Mesenchymal stem cell (in vitro differentiated cells and primary cell): Measurements from ENCODE around the gene FBP2.

Source experiments
- DNase-seq: peaks from one replicate; pipeline ENCODE4 v3.0.0-alpha.2; 2013
- H2AFZ ChIP-seq: one replicate; pipeline ENCODE4 v1.6.1; 2013; ENCODE audit warnings: low read depth, mild to moderate bottlenecking, control low read depth, inconsistent platforms, low read length, moderate library complexity
- H2AK5ac ChIP-seq: 2 replicates; pipeline ENCODE4 v1.6.1; 2013; ENCODE audit warnings: low read length, moderate library complexity, mild to moderate bottlenecking, inconsistent platforms; ENCODE audit not compliant: severe bottlenecking
- H2BK120ac ChIP-seq: one replicate; pipeline ENCODE4 v1.6.1; 2013; ENCODE audit warnings: low read depth, mild to moderate bottlenecking, inconsistent platforms, low read length, moderate library complexity
- H2BK12ac ChIP-seq, 2 experiments: one replicate each; pipeline ENCODE4 v1.6.1; 2013; ENCODE audit warnings: inconsistent platforms in 2 of 2, low read length in 2 of 2, mild to moderate bottlenecking in 2 of 2, moderate library complexity in 2 of 2, control low read depth in 1 of 2
- H2BK15ac ChIP-seq: one replicate; pipeline ENCODE4 v1.6.1; 2013; ENCODE audit warnings: mild to moderate bottlenecking, low read depth, inconsistent platforms; ENCODE audit not compliant: poor library complexity, severe bottlenecking
- H2BK5ac ChIP-seq: 2 replicates; pipeline ENCODE4 v1.6.1; 2013; ENCODE audit warnings: low read depth, mild to moderate bottlenecking, low read length, control low read depth, inconsistent platforms; ENCODE audit not compliant: poor library complexity, severe bottlenecking
- H3K14ac ChIP-seq, 2 experiments: one replicate each; pipeline ENCODE4 v1.6.1; 2013; ENCODE audit warnings: inconsistent platforms in 2 of 2, low read length in 2 of 2, control low read depth in 1 of 2, mild to moderate bottlenecking in 1 of 2, moderate library complexity in 1 of 2
- H3K18ac ChIP-seq, 2 experiments: one replicate each; pipeline ENCODE4 v1.6.1; 2013; ENCODE audit warnings: inconsistent platforms in 2 of 2, low read length in 2 of 2, control low read depth in 1 of 2, low read depth in 1 of 2, mild to moderate bottlenecking in 1 of 2
- H3K23ac ChIP-seq, 2 experiments: one replicate each; pipeline ENCODE4 v1.6.1; 2013; ENCODE audit warnings: inconsistent platforms in 2 of 2, low read length in 2 of 2, mild to moderate bottlenecking in 2 of 2, moderate library complexity in 2 of 2, control low read depth in 1 of 2
- H3K27ac ChIP-seq: 2 replicates; pipeline ENCODE4 v1.5.1; 2013; ENCODE audit warnings: mild to moderate bottlenecking, moderate library complexity, low read length, control low read depth, inconsistent platforms; ENCODE audit not compliant: poor library complexity, severe bottlenecking
- H3K27me3 ChIP-seq, 2 experiments: 2 replicates each; pipeline versions ENCODE4 v1.6.1 to v1.7.0; 2013; ENCODE audit warnings: low read length in 2 of 2, mild to moderate bottlenecking in 2 of 2, moderate library complexity in 2 of 2, control low read depth in 1 of 2, inconsistent platforms in 1 of 2; ENCODE audit not compliant: control insufficient read depth in 1 of 2, insufficient read depth in 1 of 2
- H3K36me3 ChIP-seq, 2 experiments: 2 replicates each; pipeline versions ENCODE4 v1.6.1 to v1.7.0; 2013; ENCODE audit warnings: low read length in 2 of 2, control low read depth in 1 of 2, inconsistent platforms in 1 of 2, low read depth in 1 of 2, mild to moderate bottlenecking in 1 of 2; ENCODE audit not compliant: insufficient read depth in 2 of 2, control insufficient read depth in 1 of 2
- H3K4ac ChIP-seq, 2 experiments: one replicate each; pipeline ENCODE4 v1.6.1; 2013; ENCODE audit warnings: inconsistent platforms in 2 of 2, low read length in 2 of 2, mild to moderate bottlenecking in 2 of 2, moderate library complexity in 2 of 2, control low read depth in 1 of 2, low read depth in 1 of 2
- H3K4me1 ChIP-seq: 2 replicates; pipeline ENCODE4 v1.6.1; 2013; ENCODE audit warnings: low read depth, low read length, control low read depth; ENCODE audit not compliant: control insufficient read depth, insufficient read depth
- H3K4me2 ChIP-seq: 2 replicates; pipeline ENCODE4 v1.6.1; 2013; ENCODE audit warnings: low read length, mild to moderate bottlenecking, inconsistent platforms; ENCODE audit not compliant: poor library complexity, severe bottlenecking
- H3K4me3 ChIP-seq, 2 experiments: 2 replicates each; pipeline versions ENCODE4 v1.5.1 to v1.7.0; 2013; ENCODE audit warnings: low read length in 2 of 2, mild to moderate bottlenecking in 2 of 2, control low read depth in 1 of 2, low read depth in 1 of 2; ENCODE audit not compliant: insufficient read depth in 1 of 2
- H3K79me1 ChIP-seq: replicated peaks from 2 replicates; pipeline ENCODE4 v1.6.1; 2013; ENCODE audit warnings: mild to moderate bottlenecking, control low read depth, low read length, inconsistent platforms; ENCODE audit not compliant: poor library complexity, severe bottlenecking
- H3K9ac ChIP-seq: 2 replicates; pipeline ENCODE4 v1.7.0; 2013; ENCODE audit warnings: mild to moderate bottlenecking, low read length, moderate library complexity
- H3K9me3 ChIP-seq: 2 replicates; pipeline ENCODE4 v1.7.0; 2013; ENCODE audit warnings: mild to moderate bottlenecking, low read length; ENCODE audit not compliant: control insufficient read depth
- H4K8ac ChIP-seq: one replicate; pipeline ENCODE4 v1.6.1; 2013; ENCODE audit warnings: inconsistent platforms, mild to moderate bottlenecking, low read length, moderate library complexity
- H4K91ac ChIP-seq: one replicate; pipeline ENCODE4 v1.6.1; 2013; ENCODE audit warnings: mild to moderate bottlenecking, low read length, inconsistent platforms
- WGBS: methylation state at CpG from one replicate; pipeline ENCODE4 v1.1.7; 2013; ENCODE audit warnings: mixed read lengths; 5-methylcytosine and 5-hydroxymethylcytosine counted together

FBP2 gene

DNA sequence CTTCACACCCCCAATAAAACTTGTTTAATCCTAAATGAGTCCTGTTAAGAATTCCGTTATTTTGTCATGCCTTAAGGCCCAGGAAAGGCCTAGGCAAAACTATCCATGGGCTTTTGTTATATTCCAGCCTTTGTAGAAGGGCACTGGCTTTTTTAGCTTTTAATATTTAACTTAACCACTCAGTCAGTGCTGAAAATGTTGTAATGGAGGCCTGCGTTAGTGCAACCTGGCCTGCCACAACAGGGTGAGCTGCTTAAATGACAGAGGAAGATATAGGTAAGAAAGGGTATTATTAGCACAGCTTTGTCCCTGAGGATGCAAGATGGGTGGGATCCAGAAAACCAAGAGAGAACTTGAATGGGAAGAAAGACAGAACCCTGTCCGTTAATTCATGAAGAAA lies 78.9 kb downstream of the FBP2 start:
- Histone ChIP-seq H3K9me3 (no peaks in the 10 kb centered on the region), H3K27me3 (no peaks in the 10 kb centered on the region), H3K4me3 (no peak overlapping the region), H4K8ac (no peak overlapping the region), H3K4ac (no peak overlapping the region), H2AK5ac (no peak overlapping the region), H2BK12ac (no peak overlapping the region), H3K9ac (no peak overlapping the region), H3K14ac (no peak overlapping the region), H3K4me2 (no peak overlapping the region), H3K23ac (no peak overlapping the region), H3K4me1 (no peaks in the 10 kb centered on the region), H4K91ac (no peak overlapping the region), H2BK5ac (no peak overlapping the region), H2BK15ac (no peak overlapping the region), H3K27ac (no peak overlapping the region), H3K36me3 (no peaks in the 10 kb centered on the region), H2BK120ac (no peak overlapping the region), H2AFZ (no peak overlapping the region), H3K18ac (no peak overlapping the region), H3K79me1 (no peaks in the 10 kb centered on the region)
- WGBS, result 97% methylated on average over 3 of the region's 3 CpGs
- no peak for DNase-seq

DNA sequence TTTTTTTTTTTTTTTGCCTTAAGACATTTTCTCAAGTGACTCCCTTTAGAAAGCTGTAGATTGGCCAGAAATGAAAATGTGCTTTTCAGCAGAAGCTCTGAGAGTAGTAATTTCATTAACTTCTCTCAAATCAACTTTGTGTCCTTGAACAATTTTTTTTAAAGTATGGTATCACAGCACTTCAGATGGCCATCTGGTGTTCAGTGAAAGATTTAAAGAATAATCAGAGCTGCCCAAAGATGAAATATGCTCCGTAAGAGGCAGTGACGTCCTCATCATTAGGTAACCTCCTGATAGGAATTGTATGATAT lies 81.7 kb downstream of the FBP2 start:
- Histone ChIP-seq H4K91ac (no peak overlapping the region), H4K8ac (no peak overlapping the region), H2BK12ac (no peak overlapping the region), H2AK5ac (no peak overlapping the region), H3K27me3 (no peaks in the 10 kb centered on the region), H3K27ac (no peak overlapping the region), H3K9me3 (no peaks in the 10 kb centered on the region), H3K4me1 (no peaks in the 10 kb centered on the region), H2AFZ (no peak overlapping the region), H2BK5ac (no peak overlapping the region), H3K4me2 (no peak overlapping the region), H2BK120ac (no peak overlapping the region), H3K14ac (no peak overlapping the region), H3K4ac (no peak overlapping the region), H3K36me3 (no peaks in the 10 kb centered on the region), H3K9ac (no peak overlapping the region), H3K23ac (no peak overlapping the region), H2BK15ac (no peak overlapping the region), H3K79me1 (no peaks in the 10 kb centered on the region), H3K4me3 (no peak overlapping the region), H3K18ac (no peak overlapping the region)
- WGBS, result 87% methylated on average over 2 of the region's 2 CpGs
- no peak for DNase-seq

DNA sequence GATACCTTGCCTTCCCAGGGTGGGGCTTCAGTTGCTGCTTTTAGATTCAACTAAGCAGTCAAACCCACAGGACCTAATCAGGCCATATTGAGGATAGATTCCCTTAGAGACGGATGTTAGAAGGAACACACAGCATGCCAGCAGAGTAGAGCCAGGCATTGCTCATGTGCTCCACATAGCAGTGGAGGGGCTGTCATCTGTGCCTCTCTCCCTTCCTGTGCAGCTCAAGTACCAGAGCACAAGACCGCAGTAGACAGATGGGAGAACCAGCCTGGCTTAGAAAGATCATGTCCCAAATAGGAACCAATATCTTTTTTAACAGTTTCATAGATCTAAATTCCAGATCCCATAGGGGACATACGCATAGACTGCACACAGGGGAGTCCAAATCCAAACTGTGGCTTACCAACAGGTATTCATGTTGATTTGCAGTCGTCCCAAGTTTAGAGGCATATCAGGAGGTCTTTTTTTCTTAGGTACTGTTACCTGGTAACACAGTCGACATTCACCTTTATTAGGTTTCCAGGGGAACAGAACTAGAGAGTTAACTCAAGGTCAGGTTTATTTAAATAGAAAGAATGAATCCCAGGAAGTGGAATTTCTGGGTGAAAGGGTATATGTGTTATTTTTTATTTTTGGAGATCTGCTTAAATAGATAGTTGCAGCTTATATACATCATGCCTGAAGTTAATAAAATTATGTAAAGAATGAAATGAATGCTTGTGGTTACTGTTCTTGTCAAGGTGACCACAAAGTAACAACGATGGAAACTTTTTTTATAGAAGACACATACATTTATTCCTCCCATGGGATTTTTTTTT lies 82.3 kb downstream of the FBP2 start:
- no peak overlapping the region for H3K23ac ChIP-seq
- 92% methylated on average over 5 of the region's 6 CpGs for WGBS
- H2AFZ ChIP-seq, result no peak overlapping the region
- H3K4me2 ChIP-seq, result no peak overlapping the region
- no peaks in the 10 kb centered on the region for H3K79me1 ChIP-seq
- H3K36me3 ChIP-seq, result no peaks in the 10 kb centered on the region
- no peak overlapping the region for H3K27ac ChIP-seq
- no peak overlapping the region for H2BK12ac ChIP-seq
- H2BK120ac ChIP-seq, result no peak overlapping the region
- H2BK5ac ChIP-seq, result no peak overlapping the region
- no peak overlapping the region for H3K9ac ChIP-seq
- H3K27me3 ChIP-seq, result no peaks in the 10 kb centered on the region
- H3K18ac ChIP-seq, result no peak overlapping the region
- no peak overlapping the region for H3K4ac ChIP-seq
- H4K8ac ChIP-seq, result no peak overlapping the region
- H3K14ac ChIP-seq, result no peak overlapping the region
- DNase-seq, result no peak
- no peak overlapping the region for H4K91ac ChIP-seq
- no peaks in the 10 kb centered on the region for H3K9me3 ChIP-seq
- H2BK15ac ChIP-seq, result no peak overlapping the region
- no peak overlapping the region for H2AK5ac ChIP-seq
- no peak overlapping the region for H3K4me3 ChIP-seq
- no peaks in the 10 kb centered on the region for H3K4me1 ChIP-seq
